ENCODE results near the gene BDH1.
"Not testable (repeated sequence)": the region's sequence is repeated elsewhere in the genome, so short reads cannot be mapped to it uniquely, and the experiment has no call there.

BDH1 gene

DNA sequence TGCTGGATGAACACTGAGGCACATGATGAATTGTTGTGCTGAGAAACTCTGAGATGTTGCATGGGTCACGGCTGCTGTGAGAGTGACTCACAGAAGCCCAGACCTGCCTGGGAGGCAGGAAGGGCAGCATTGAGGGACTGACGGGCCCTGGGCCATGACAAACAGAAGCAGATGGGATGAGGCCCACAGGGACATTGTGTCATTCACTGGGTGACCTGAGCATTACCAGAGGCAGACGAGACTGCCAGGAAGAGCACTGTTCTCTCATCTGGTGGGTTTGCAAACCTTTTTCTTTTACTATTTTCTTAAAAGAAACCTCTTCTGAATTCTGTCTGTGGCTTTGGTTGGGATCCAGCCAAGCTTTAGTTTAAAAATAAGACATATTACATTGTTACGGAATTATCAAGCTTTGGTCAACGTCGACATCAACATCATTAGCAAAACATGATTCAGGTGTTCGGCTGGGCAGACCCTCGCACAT, 67.8 kb downstream of the BDH1 start:
- Histone ChIP-seq H3K27ac (ENCODE audit: insufficient read depth, low read depth, low read length, poor library complexity, severe bottlenecking) (no peak overlapping the region), H3K4me3 (ENCODE audit: insufficient read depth, low read depth, low read length) (no peak overlapping the region), H3K27me3 (ENCODE audit: control insufficient read depth, insufficient read depth, low read length, poor library complexity, severe bottlenecking) (no peaks in the 10 kb centered on the region), H3K36me3 (ENCODE audit: control insufficient read depth, insufficient read depth, low read length) (no peaks in the 10 kb centered on the region), H3K9me3 (ENCODE audit: control insufficient read depth, low read length) (no peaks in the 10 kb centered on the region), H3K4me1 (ENCODE audit: control insufficient read depth, insufficient read depth, low read length) (peaks cover 5% of the 10 kb centered on the region)
- 91 to 92% methylated on average over 8 of the region's 8 CpGs for whole genome bisulfite sequencing, 2 experiments

DNA sequence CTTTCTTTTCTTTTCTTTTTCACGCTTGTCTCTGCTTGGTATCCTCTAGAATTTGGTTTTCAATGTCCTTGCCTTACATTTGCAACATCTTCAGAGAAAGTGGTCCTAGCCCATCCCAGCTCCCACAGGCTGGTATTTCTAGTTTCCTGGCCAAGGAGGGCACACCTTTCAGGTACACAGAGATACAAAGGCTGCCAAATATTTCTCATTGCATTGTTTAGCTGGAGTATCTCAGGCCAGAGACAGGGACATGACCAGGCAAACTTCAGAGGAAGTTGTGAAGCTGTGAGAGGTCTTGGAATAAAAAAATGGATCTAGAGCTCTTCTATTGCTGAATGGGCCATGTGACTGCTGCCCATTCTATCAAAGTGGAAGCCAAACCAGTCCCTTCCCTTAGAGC, 68.9 kb downstream of the BDH1 start:
- Histone ChIP-seq H3K27ac (ENCODE audit: insufficient read depth, low read depth, low read length, poor library complexity, severe bottlenecking) (no peak overlapping the region), H3K9me3 (ENCODE audit: control insufficient read depth, low read length) (no peaks in the 10 kb centered on the region), H3K27me3 (ENCODE audit: control insufficient read depth, insufficient read depth, low read length, poor library complexity, severe bottlenecking) (no peaks in the 10 kb centered on the region), H3K4me3 (ENCODE audit: insufficient read depth, low read depth, low read length) (no peak overlapping the region), H3K4me1 (ENCODE audit: control insufficient read depth, insufficient read depth, low read length) (peaks cover 12% of the 10 kb centered on the region), H3K36me3 (ENCODE audit: control insufficient read depth, insufficient read depth, low read length) (no peaks in the 10 kb centered on the region)
- WGBS, 2 experiments: 88 to 89% methylated on average over 1 of the region's 1 CpG

GRCh38 chr3:197485143-197485542, 70.6 kb downstream of the BDH1 start:
- no peaks in the 10 kb centered on the region for H3K9me3 ChIP-seq (ENCODE audit: control insufficient read depth, low read length)
- H3K36me3 ChIP-seq (ENCODE audit: control insufficient read depth, insufficient read depth, low read length): no peaks in the 10 kb centered on the region
- no peaks in the 10 kb centered on the region for H3K27me3 ChIP-seq (ENCODE audit: control insufficient read depth, insufficient read depth, low read length, poor library complexity, severe bottlenecking)
- peaks cover 10% of the 10 kb centered on the region for H3K4me1 ChIP-seq (ENCODE audit: control insufficient read depth, insufficient read depth, low read length)
- H3K27ac ChIP-seq (ENCODE audit: insufficient read depth, low read depth, low read length, poor library complexity, severe bottlenecking): no peak overlapping the region
- no peak overlapping the region for H3K4me3 ChIP-seq (ENCODE audit: insufficient read depth, low read depth, low read length)
- 92 to 96% methylated on average over 5 of the region's 5 CpGs for WGBS, 2 experiments

DNA sequence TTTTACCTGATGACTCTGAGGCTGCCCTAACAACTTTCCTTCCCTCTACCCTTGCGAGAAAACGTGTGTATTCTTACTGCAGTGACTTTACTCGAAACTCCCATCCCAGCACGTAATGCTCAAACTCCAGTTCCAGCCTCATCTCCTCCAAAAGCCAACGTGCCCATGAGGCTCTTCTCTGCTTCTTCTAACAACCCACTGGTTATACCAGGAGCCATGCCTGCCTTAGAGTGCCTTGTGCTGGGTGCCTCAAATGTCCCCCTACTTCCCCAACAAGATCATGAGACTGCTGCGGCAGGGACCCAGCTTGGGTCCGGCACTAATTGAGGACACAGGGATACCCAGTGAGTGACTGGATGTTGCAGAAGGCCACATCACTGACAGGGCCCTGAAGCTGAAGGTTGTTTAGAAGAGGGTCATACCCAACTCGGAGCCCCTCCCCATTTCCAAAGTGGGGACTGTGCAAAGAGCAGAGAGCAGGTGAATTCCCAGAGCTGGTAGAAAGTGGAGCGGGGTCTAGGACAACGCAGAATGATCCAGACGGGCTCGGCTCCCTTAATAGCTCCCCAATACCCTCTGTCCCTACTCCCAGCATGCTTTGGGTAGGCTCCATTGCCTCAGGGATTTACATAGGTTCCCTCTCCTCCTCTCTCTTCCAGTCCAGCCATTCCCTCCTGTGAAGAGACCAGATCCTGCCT, 71.4 kb downstream of the BDH1 start:
- H3K27ac ChIP-seq (ENCODE audit: insufficient read depth, low read depth, low read length, poor library complexity, severe bottlenecking): no peak overlapping the region
- H3K4me1 ChIP-seq (ENCODE audit: control insufficient read depth, insufficient read depth, low read length): peaks cover 7% of the 10 kb centered on the region
- WGBS, 2 experiments: 84 to 86% methylated on average over 12 of the region's 12 CpGs
- H3K9me3 ChIP-seq (ENCODE audit: control insufficient read depth, low read length): no peaks in the 10 kb centered on the region
- H3K4me3 ChIP-seq (ENCODE audit: insufficient read depth, low read depth, low read length): no peak overlapping the region
- H3K36me3 ChIP-seq (ENCODE audit: control insufficient read depth, insufficient read depth, low read length): no peaks in the 10 kb centered on the region
- no peaks in the 10 kb centered on the region for H3K27me3 ChIP-seq (ENCODE audit: control insufficient read depth, insufficient read depth, low read length, poor library complexity, severe bottlenecking)

GRCh38 chr3:197482001-197482400, 73.8 kb downstream of the BDH1 start:
- no peak overlapping the region for H3K27ac ChIP-seq (ENCODE audit: insufficient read depth, low read depth, low read length, poor library complexity, severe bottlenecking)
- no peak overlapping the region for H3K4me3 ChIP-seq (ENCODE audit: insufficient read depth, low read depth, low read length)
- no peaks in the 10 kb centered on the region for H3K9me3 ChIP-seq (ENCODE audit: control insufficient read depth, low read length)
- 30 to 42% methylated on average over 4 of the region's 4 CpGs for WGBS, 2 experiments
- H3K27me3 ChIP-seq (ENCODE audit: control insufficient read depth, insufficient read depth, low read length, poor library complexity, severe bottlenecking): no peaks in the 10 kb centered on the region
- no peaks in the 10 kb centered on the region for H3K36me3 ChIP-seq (ENCODE audit: control insufficient read depth, insufficient read depth, low read length)
- peaks cover 7% of the 10 kb centered on the region for H3K4me1 ChIP-seq (ENCODE audit: control insufficient read depth, insufficient read depth, low read length)

GRCh38 chr3:197480320-197480719, 75.4 kb downstream of the BDH1 start:
- Histone ChIP-seq H3K27ac (ENCODE audit: insufficient read depth, low read depth, low read length, poor library complexity, severe bottlenecking) (no peak overlapping the region), H3K4me3 (ENCODE audit: insufficient read depth, low read depth, low read length) (no peak overlapping the region)
- 93 to 96% methylated on average over 3 of the region's 3 CpGs for WGBS, 2 experiments

DNA sequence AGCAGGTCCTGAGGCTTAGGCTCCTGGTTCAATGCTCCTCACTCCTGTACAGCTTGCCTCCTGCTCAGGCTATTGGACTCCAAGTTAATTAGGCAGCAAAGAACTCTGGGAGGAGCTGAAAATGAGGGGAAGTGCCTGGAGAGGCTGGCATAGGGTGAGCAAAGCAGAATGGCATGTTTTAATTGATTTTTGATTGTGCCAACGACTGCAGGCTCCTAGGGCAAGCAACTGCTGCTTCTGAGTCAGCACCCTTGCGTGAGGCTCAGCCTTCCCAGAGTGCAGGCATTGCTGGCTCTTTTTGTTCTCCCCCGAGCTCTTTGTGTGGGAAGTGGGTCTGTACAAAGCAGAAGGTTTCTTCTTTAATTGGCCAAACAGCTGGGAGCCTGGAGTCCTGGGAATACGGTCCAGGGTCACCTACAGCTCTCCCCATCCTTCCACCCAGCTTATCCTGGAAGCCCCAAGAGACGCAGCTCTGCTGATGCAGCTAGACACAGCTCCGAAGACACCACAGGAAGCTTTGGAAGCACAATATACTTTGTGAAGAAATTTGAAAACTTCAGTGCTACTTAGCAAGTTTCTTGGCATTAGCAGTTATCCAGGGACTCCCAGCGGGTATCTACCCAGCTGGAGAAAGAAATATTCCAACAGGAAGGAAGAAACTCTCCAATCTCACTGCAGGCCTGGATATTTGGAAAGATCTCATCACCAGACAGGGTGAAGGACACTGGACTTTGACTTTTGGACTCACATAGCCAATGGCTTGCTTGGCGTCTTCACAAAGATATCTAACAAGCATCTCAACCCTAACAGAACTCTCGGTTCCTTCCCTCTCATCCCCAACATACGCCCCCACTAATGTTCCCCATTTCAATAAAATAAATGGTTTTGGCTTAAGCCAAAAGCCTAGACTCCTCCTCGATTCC, 76.8 kb downstream of the BDH1 start:
- Histone ChIP-seq H3K36me3 (ENCODE audit: control insufficient read depth, insufficient read depth, low read length) (no peaks in the 10 kb centered on the region), H3K27me3 (ENCODE audit: control insufficient read depth, insufficient read depth, low read length, poor library complexity, severe bottlenecking) (no peaks in the 10 kb centered on the region), H3K4me3 (ENCODE audit: insufficient read depth, low read depth, low read length) (no peak overlapping the region), H3K4me1 (ENCODE audit: control insufficient read depth, insufficient read depth, low read length) (peaks cover 7% of the 10 kb centered on the region), H3K27ac (ENCODE audit: insufficient read depth, low read depth, low read length, poor library complexity, severe bottlenecking) (no peak overlapping the region), H3K9me3 (ENCODE audit: control insufficient read depth, low read length) (no peaks in the 10 kb centered on the region)
- 69 to 73% methylated on average over 11 of the region's 11 CpGs for WGBS, 2 experiments

More at GRCh38 chr3:197480320-197480719, 75.4 kb downstream of the BDH1 start:
- Histone ChIP-seq H3K36me3 (ENCODE audit: control insufficient read depth, insufficient read depth, low read length) (no peaks in the 10 kb centered on the region), H3K27me3 (ENCODE audit: control insufficient read depth, insufficient read depth, low read length, poor library complexity, severe bottlenecking) (no peaks in the 10 kb centered on the region), H3K9me3 (ENCODE audit: control insufficient read depth, low read length) (no peaks in the 10 kb centered on the region), H3K4me1 (ENCODE audit: control insufficient read depth, insufficient read depth, low read length) (peaks cover 7% of the 10 kb centered on the region)

GRCh38 chr3:197477816-197478215, 78.0 kb downstream of the BDH1 start:
- not testable (repeated sequence) for H3K27me3 ChIP-seq (ENCODE audit: control insufficient read depth, insufficient read depth, low read length, poor library complexity, severe bottlenecking); H3K9me3 ChIP-seq (ENCODE audit: control insufficient read depth, low read length); H3K36me3 ChIP-seq (ENCODE audit: control insufficient read depth, insufficient read depth, low read length); H3K27ac ChIP-seq (ENCODE audit: insufficient read depth, low read depth, low read length, poor library complexity, severe bottlenecking); H3K4me3 ChIP-seq (ENCODE audit: insufficient read depth, low read depth, low read length); H3K4me1 ChIP-seq (ENCODE audit: control insufficient read depth, insufficient read depth, low read length)
- 91 to 95% methylated on average over 7 of the region's 7 CpGs for WGBS, 2 experiments

DNA sequence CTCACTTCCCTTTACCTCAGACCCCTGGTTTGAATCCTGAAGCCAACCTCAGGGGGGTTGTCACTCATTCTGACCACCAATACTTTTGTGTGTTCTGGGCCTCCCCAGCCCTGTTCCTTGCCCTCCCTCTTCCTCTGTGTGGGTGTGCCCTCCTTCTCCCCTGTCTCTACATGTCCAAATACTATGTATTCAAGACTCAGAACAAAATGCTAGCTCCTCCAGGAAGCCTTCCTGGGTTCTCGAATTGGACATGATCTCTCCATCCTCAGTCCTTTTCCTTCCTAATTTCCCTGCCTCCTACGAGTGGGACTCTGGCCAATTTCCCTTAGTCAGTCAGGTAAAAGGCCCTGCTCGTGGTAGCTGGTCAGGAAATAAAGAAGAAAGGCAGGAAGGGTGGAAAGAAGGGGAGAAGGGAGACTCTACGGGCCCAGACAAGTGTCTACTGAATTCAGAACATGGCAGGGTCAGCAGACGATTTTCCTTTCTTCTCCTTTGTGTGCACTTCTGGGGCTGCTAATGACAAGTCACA, 79.7 kb downstream of the BDH1 start:
- H3K27ac ChIP-seq (ENCODE audit: insufficient read depth, low read depth, low read length, poor library complexity, severe bottlenecking): no peak overlapping the region
- no peaks in the 10 kb centered on the region for H3K9me3 ChIP-seq (ENCODE audit: control insufficient read depth, low read length)
- H3K4me3 ChIP-seq (ENCODE audit: insufficient read depth, low read depth, low read length): no peak overlapping the region
- H3K36me3 ChIP-seq (ENCODE audit: control insufficient read depth, insufficient read depth, low read length): no peaks in the 10 kb centered on the region
- H3K4me1 ChIP-seq (ENCODE audit: control insufficient read depth, insufficient read depth, low read length): peaks cover 11% of the 10 kb centered on the region
- no peaks in the 10 kb centered on the region for H3K27me3 ChIP-seq (ENCODE audit: control insufficient read depth, insufficient read depth, low read length, poor library complexity, severe bottlenecking)
- WGBS, 2 experiments: 83 to 86% methylated on average over 5 of the region's 5 CpGs

DNA sequence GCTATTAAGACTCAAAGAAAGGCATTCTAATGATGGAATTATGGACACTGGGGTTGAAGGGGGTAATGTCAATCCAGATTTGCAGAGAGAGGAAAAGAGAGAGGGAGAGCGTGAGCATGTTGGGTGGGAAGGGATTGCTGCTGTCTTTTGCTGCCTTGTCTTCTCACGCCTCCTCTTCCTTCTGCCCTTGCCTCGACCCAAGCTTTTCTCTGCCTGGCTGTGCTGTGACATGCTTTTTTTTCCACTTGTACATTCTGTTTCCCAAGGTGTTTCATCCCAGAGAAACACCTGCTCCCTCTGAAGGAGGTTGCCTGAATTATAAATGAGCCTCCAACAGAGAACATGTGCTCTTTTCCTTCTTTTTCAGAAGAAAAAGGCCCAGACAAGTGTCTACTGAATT, 80.3 kb downstream of the BDH1 start:
- no peaks in the 10 kb centered on the region for H3K9me3 ChIP-seq (ENCODE audit: control insufficient read depth, low read length)
- no peak overlapping the region for H3K27ac ChIP-seq (ENCODE audit: insufficient read depth, low read depth, low read length, poor library complexity, severe bottlenecking)
- H3K36me3 ChIP-seq (ENCODE audit: control insufficient read depth, insufficient read depth, low read length): no peaks in the 10 kb centered on the region
- H3K4me1 ChIP-seq (ENCODE audit: control insufficient read depth, insufficient read depth, low read length): peaks cover 11% of the 10 kb centered on the region
- no peaks in the 10 kb centered on the region for H3K27me3 ChIP-seq (ENCODE audit: control insufficient read depth, insufficient read depth, low read length, poor library complexity, severe bottlenecking)
- 84 to 87% methylated on average over 3 of the region's 3 CpGs for WGBS, 2 experiments
- no peak overlapping the region for H3K4me3 ChIP-seq (ENCODE audit: insufficient read depth, low read depth, low read length)

Measured in ectodermal cell (in vitro differentiated cells).